GM19239 (cell line): ENCODE data around the gene SECISBP2.
"Not testable (repeated sequence)": the region's sequence is repeated elsewhere in the genome, so short reads cannot be mapped to it uniquely, and the experiment has no call there.

ENCODE experiments used
- DNase-seq: peaks from one replicate; pipeline ENCODE4 v3.0.0; 2011; ENCODE audit warnings: low spot score; ENCODE audit not compliant: insufficient read length
- FAIRE-seq: peaks from 2 replicates; lab custom pipeline; 2011; peaks lifted over from hg19 to GRCh38; lab: Jason Lieb, UNC

SECISBP2 gene

DNA sequence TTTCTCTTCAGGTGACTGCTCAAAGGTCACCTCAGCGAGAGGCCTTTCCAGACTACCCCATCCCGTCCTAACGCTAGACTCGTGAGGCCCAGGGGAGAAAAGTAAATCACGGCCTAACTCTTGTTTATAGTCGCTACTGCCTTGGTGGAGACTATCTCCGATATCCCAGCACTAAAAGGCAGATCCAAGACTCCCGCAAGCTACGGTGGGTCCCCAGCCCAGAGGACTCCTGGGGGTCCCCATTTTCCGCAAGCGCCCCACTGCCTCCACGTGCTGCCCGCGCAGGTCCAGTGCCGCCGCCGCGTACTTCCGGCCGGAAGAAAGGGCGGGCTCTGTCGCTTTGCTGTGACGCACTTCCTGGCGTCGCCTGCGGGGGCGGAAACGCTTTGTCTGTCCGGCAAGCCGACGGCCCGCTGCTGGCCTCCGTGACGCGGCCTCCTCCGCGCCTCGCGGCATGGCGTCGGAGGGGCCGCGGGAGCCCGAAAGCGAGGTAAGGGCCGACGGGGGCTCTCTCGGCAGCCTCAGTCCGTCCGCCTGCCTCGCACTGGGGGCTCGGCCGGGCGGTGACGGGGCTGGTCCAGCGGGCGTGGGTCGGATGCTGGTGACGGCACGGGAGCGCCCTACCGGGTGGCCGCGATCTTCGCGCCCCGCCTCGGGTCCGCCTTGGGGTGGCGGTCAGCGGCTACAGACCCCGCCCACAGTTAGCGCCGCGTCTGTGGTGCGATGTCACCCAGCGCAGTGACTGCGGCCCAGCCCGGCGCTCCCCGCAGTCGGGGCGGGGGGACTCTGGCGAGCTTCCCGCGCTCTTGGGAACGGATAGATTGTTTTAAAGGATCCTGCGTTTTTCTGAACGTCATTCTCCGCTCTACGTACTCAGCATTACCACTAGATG is at the start of gene SECISBP2:
TSS of gene SECISBP2 (plus strand) at position 378 of the 892 bp plus-strand sequence. CDS start at position 455, 77 bp downstream.
- FAIRE-seq, result peak; percentile 90
- peak; percentile 56 for DNase-seq

DNA sequence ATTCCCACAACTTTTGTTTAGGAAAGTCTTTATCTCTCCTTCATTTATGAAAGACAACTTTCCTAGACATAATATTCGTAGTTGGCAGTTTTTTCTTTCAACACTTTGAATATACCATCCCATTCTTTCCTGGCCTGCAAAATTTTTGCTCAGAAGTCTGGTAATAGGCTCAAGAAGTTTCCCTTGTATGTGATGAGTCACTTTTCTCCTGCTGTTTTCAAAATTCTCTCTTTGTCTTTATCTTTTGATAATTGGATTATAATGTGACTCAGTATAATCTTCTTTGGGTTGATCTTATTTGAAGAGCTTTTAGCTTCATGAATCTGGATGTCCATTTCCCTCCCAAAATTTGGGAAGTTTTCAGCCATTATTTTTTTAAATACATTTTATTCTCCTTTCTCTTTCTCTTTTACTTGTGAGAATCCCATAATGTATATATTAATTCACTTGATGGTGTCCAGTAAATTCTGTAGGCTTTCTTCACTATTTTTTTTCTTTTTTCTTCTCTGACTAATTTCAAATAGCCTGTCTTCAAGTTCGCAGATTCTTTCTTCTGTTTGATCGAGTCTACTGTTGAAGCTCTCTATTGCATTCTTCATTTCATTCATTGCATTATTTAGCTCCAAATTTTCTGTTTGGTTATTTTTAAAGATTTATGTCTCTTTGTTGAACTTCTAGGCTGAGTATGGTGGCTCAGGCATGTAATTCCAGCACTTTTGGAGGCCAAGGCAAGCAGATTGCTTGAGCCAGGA is 44.6 kb upstream of the SECISBP2 start:
- no peak for FAIRE-seq
- no peak for DNase-seq

GRCh38 chr9:89274838-89275237 is 43.5 kb upstream of the SECISBP2 start:
- FAIRE-seq, result no peak
- no peak for DNase-seq

GRCh38 chr9:89276040-89276439 is 42.3 kb upstream of the SECISBP2 start:
- FAIRE-seq, result not testable (repeated sequence)

DNA sequence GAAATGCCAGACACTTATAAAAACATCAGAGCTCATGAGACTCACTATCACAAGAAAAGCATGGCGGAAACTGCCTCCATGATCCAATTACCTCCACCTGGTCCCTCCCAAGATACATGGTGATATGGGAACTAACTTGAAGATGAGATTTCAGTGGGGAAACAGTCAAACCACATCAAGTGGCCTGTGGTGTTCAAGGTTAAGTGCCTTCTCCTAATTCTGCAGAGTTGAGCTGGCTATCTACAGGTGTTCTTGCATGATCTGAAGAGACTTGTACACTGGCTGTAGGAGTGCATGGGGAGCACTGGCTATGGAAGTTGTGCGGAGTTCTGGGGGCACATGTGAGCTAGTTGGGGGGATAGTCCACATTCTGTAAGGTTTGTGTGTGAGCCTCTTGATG is 41.3 kb upstream of the SECISBP2 start:
- no peak for FAIRE-seq

More at GRCh38 chr9:89276040-89276439, 42.3 kb upstream of the SECISBP2 start:
- DNase-seq, result not testable (repeated sequence)

GRCh38 chr9:89277454-89277853 is 40.8 kb upstream of the SECISBP2 start:
- FAIRE-seq (no peak), DNase-seq (no peak)

More for the DNA sequence above, 41.3 kb upstream of the SECISBP2 start:
- no peak for DNase-seq

DNA sequence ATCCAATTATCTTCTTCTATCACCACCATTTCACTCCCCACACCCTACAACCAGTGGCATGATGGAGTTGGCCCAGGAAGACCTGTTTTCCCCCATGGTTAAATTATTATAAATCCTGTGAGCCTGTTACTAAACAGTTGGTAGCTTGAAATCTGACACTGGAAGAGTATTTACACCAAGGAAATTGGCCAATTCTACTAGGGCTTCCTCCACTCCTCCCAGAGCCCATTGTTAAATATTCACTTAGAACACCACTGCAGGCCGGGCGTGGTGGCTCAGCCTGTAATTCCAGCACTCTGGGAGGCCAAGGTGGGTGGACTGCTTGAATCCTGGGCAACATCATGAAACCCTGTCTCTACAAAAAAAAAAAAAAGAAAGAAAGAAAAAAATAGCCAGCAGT is 39.7 kb upstream of the SECISBP2 start:
- FAIRE-seq (no peak), DNase-seq (no peak)

DNA sequence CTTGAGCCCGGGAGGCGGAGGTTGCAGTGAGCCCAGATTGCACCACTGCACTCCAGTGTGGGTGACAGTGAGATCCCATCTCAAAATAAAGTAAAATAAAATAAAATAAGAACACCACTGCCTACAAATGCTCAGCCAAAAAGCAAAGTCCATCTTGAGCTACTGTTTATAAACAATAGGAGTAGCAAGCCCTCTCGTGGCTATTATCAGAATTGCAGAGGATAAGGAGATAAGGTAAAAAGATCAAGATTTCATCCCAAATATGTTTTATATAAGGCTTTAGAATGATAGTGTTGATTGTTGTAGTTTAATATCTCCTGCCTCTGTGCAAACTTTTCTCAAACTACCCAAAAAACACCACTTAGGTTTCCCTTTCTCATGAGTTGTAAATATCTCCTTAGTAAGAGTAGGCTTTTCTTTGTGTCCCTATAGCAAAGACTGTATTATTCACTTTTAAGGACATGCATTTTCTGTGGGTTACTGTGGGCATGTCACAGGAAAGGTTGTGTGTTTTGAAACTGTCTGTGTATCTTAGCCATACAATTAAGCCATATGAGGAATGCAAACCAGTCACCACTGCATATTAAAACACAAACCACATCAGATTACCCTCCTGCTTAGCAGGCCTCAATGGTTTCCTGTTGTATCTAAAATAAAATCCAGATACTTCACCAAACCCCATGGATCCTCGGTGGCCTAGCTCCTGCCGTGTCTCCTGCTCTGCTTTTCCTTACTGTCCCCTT is 39.1 kb upstream of the SECISBP2 start:
- DNase-seq (peak; percentile 42), FAIRE-seq (peak; percentile 85)

DNA sequence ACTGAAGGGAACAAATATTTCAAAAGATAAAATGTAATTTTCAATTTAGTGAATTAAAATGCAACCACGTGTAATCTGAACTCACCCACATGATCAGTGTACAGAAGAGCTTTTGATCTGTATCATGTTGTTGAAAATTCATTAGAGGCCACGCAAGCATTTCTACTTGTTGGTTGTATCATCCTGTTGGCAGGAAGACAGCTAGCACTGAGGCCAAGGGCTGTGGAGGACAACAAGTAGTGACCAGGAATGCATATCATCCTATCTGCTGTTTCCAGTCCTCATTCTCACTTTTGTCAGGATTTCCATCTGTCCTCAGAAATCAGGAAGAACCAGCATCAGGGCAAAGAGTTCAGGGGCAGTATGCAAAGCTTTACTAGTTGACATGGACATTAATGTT is 37.2 kb upstream of the SECISBP2 start:
- no peak for FAIRE-seq
- no peak for DNase-seq

DNA sequence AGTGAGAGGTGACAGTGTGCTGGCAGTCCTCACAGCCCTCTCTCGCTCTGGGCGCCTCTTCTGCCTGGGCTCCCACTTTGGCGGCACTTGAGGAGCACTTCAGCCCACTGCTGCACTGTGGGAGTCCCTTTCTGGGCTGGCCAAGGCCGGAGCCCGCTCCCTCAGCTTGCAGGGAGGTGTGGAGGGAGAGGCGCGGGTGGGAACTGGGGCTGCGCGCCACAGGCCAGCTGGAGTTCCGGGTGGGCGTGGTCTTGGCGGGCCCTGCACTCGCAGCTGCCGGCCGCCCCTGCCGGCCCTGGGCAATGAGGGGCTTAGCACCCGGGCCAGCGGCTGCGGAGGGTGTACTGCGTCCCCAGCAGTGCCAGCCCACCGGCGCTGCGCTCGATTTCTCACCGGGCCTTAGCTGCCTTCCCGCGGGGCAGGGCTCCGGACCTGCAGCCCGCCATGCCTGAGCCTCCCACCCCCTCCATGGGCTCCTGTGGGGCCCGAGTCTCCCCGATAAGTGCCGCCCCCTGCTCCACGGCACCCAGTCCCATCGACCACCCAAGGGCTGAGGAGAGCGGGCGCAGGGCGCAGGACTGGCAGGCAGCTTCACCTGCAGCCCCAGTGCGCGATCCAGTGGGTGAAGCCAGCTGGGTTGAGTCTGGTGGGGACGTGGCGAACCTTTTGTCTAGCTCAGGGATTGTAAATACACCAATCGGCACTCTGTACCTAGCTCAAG is 35.9 kb upstream of the SECISBP2 start:
- not testable (repeated sequence) for FAIRE-seq, DNase-seq

DNA sequence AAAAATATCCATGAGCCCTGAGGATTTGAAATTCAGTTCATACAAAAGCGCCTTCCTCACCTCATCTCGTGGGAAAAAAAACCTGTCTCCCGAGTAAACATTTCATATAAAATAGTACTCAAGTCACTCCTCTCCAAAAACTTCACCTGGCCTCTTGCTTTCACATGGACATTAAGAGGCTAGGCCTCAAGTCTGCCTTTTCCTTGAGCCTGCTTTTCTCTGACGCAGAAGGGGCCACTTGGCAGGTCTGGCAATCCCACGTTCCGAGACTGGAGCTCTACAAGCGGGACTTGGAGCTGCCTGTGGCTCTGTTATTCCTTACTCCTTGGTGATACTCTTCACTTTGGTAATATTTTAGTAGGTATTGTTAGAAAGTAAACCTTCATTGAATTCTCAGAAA is 34.2 kb upstream of the SECISBP2 start:
- no peak for FAIRE-seq
- no peak for DNase-seq

DNA sequence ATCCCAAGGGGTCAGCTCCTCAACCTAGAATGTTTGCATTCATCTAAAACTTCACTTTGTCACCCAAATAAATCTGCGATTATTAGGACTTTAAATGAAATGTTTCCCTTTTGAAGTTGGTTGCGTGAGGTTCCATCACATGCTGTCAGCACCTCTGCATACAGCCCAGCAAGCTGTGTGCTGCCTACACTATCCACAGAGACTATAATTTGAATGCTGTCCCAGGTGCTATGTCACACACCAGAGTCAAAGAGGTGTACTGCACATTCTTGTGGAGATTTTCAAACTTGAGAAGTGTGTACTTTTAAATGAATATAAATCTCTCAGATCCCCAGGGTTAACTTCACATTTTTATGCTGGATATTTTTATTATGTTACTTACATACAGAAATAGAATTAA is 26.6 kb upstream of the SECISBP2 start:
- DNase-seq (no peak), FAIRE-seq (no peak)

GRCh38 chr9:89293014-89293413 is 25.3 kb upstream of the SECISBP2 start:
- FAIRE-seq (no peak), DNase-seq (no peak)

DNA sequence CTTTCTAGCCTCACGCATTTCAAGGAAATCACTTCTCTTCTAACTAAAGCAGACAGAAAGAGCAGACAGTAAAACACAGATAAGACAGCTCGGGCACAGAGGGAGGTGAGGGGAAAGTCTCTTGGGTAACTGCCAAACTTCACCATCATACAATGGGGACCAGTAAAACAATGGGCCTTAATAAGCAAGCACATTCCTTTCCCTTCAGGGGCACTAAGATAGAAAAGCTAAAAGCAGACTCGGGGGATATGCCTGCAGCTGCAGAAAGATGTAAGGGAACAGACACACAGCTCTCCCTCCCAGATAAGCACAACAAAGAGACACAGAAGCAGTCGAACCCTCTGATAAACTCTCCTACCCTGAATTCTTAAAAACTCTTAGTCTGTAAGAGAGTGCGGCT is 22.9 kb upstream of the SECISBP2 start:
- no peak for FAIRE-seq
- DNase-seq, result no peak

GRCh38 chr9:89301996-89302395 is 16.3 kb upstream of the SECISBP2 start:
- FAIRE-seq, DNase-seq: not testable (repeated sequence)

DNA sequence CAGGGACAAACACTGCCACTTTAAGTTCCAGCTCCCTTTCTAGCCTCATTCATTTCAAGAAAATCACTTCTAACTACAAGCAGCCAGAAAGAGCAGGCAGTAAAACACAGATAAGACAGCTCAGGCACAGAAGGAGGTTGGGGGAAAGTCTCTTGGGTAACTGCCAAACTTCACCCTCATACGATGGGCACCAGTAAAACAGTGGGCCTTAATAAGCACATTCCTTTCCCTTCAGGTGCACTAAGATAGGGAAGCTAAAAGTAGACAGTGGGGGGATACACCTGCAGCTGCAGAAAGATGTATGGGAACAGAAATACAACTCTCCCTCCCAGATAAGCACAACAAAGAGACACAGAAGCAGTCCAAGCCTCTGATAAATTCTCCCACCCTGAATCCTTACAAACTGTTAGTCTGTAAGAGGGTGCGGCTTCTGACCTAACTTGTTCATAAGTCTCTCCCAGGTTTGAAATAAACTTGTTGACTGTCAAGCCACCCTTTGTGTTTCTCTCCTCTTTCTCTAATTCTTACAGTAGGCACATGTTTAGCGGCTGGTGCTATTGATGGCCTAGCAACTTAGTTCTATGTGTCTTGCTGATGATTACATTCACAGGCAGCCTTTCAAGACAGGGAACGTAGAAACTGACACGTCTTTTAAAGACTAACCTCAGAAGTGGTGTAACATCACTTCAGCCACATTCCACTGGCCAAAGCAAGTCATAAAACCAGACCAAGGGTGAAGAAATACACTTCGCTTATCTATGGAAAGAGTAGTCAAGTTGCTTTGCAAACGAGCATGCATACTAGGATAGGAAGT is 14.1 kb upstream of the SECISBP2 start:
- DNase-seq, result no peak

GRCh38 chr9:89304834-89305188 is 13.5 kb upstream of the SECISBP2 start:
- no peak for FAIRE-seq

More for the DNA sequence above, 14.1 kb upstream of the SECISBP2 start:
- FAIRE-seq, result no peak

DNA sequence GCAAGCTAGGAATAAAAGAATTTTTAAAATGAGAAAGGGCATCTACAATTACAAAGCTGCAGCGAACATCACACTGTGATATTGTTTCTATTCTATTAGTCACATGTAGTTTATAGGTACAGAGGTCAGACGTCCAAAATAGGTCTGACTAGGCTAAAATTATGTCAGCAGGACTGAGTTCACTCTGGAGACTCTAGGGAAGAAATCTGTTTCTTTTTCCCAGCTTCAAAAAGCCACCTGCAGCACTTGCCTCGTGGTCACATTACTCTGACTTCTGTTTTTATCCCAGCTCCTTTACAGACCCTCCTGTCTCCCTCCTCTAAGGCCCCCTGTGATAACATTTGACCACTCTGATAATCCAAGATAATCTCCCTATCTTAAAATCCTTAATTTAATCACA is 12.4 kb upstream of the SECISBP2 start:
- no peak for FAIRE-seq
- no peak for DNase-seq

More at GRCh38 chr9:89304834-89305188, 13.5 kb upstream of the SECISBP2 start:
- DNase-seq, result no peak

- FAIRE-seq, result no peak
- DNase-seq, result no peak
Observed at GRCh38 chr9:89309166-89309565, 9.1 kb upstream of the SECISBP2 start.
